HG02642 (cell line): ENCODE results near the gene ULK1.
"Not testable (repeated sequence)": the region's sequence is repeated elsewhere in the genome, so short reads cannot be mapped to it uniquely, and the experiment has no call there.

ENCODE experiments used
- ATAC-seq: cut with Tn5 transposase; IDR thresholded peaks from one replicate; pipeline ENCODE4 v1.9.1; 2021; ENCODE audit warnings: mild to moderate bottlenecking; ENCODE audit not compliant: unreplicated experiment, poor library complexity

Gene ULK1

DNA sequence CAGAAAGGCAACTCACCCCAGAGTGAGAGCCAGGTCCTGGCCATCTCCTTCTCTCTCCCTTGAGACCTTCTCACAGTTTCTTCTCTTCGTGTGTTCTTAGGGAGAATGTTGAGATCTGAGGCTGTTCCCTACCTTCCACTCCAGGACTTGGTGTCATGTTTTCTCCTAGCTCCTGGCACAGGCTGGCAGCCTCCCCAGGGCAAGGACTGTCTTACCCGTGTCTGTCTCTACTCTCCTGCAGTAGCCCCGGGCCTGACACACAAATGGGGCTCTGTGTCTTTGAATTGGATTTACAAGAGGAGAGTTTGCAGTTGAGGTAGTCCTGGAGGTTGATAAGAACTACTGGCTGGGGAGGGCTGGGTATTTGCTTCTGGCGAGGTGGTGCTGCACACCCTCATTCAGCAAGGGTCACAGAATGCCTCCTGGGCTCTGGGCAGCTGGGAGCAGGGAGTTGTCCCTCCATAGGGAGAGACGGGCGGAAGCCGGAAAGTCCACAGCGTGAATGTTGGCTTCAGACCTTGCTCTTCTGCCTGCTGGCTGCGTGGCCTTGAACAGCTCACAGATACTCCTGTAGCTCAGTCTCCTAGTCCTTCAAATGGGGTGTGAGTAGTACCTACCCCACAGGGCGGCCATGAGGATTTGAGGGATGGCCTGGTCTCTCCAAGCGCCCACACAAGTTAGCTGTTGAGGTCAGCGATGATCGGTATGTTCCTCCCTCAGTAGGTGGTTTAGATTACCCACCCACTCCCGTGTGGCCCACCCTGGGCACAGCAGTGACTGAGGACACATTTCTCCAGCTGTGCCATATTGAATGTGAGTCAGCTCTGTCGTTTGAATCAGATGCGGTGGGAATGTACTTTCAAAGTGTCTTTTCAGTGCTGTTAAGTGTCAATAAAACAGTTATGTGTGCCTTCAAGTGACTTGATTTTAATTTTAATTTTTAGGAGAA lies 65.5 kb downstream of the ULK1 start:
- ATAC-seq: no peak

DNA sequence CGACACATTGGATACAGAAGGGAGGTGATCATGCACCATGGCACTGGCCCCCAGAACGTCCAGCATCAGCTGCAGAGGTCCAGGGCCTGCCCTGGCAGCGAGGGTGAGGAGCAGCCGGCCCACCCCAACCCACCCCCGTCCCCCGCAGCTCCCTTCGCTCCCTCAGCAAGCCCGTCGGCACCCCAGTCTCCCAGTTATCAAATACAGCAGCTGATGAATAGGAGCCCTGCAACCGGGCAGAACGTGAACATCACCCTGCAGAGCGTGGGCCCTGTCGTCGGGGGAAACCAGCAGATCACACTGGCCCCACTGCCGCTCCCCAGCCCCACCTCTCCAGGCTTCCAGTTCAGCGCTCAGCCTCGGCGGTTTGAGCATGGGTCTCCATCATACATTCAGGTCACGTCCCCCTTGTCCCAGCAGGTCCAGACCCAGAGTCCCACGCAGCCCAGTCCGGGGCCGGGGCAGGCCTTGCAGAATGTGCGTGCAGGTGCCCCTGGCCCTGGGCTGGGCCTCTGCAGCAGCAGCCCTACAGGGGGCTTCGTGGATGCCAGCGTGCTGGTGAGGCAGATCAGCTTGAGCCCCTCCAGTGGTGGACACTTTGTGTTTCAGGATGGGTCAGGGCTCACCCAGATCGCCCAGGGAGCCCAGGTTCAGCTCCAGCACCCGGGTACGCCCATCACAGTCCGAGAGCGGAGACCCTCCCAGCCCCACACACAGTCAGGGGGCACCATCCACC lies 66.3 kb downstream of the ULK1 start:
- ATAC-seq: not testable (repeated sequence)

DNA sequence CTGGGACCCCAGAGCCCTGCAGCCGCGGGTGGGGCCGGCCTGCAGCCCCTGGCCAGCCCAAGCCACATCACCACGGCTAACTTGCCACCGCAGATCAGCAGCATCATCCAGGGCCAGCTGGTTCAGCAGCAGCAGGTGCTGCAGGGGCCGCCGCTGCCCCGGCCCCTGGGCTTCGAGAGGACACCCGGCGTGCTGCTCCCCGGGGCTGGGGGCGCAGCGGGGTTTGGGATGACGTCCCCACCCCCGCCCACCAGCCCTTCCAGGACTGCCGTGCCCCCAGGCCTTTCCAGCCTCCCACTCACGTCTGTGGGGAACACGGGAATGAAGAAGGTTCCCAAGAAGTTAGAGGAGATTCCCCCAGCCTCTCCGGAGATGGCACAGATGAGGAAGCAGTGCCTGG lies 66.9 kb downstream of the ULK1 start:
- ATAC-seq: not testable (repeated sequence)

DNA sequence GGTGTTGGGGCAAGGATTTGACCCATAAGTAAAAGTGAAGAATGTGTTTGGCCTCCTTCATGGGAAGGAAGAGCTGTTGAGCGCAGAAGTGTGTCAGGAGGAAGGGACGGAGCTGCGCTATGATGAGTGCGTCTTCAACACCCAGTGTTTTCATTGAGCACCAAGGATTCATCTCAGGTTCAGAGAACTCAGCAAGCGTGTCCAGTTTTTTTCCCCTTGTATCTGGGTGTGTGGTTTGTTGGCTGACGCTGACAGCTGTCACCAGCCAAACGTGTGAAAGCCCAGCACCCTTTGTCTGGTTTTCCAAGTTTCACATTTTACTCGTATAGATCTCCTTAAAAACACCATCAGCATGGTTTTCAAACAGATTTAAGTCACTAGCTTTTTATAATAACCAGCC lies 67.6 kb downstream of the ULK1 start:
- ATAC-seq: no peak

DNA sequence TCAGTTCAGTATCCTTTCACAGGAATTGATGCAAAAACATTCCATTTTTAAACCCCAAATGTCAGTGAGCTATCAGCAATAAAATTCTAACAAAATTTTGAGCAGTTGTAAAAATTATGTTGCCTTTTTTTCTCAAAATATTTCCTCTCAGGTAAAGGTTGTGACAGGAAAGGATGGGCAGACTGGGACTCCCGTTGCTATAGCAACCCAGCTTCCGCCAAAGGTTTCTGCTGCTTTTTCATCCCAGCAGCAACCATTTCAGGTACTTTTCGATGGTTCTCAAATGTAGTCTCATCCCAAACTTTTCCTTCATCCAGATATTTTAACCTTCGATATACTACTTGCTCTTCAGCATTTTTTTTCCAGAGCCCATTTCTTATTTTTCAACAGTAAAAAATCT lies 69.0 kb downstream of the ULK1 start:
- no peak for ATAC-seq

DNA sequence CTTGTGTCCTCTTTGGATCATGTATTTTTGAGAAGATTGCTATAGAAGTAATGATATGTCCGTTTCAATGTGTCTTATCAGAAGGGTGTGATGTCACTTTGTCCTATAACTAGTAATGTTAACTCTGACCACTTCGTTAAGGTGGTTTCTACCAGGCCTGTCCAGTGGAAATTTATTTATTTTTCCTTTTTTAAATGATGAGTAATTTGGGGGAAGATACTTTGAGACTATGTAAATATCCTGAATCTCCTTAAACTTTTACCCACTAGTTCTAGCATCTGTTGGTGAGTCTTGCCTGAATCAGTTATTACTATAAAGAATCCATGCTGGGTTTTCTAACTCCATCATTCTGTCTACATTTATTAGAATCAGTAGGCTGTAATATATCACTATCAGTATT lies 70.7 kb downstream of the ULK1 start:
- no peak for ATAC-seq

DNA sequence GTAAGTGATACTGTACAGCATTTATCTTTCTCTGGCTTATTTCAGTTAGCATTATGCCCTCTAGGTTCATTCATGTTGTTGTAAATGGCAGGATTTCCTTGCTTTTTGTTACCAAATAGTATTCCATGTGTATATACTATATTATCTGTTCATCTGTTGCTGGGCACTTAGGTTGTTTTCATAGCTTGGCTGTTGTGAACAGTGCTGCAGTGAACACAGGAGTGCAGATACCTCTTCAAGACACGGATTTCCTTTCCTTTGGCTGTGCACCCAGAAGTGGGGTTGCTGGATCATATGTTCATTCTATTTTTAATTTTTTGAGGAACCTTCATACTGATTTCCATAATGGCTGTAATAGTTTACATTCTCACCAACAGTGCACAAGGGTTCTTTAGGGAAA lies 76.8 kb downstream of the ULK1 start:
- no peak for ATAC-seq
